GM18867 (cell line): Measurements from ENCODE around the gene KATNA1.

Source experiments
- ATAC-seq: cut with Tn5 transposase; IDR thresholded peaks from one replicate; pipeline ENCODE4 v1.9.1; 2021; ENCODE audit warnings: mild to moderate bottlenecking, moderate library complexity; ENCODE audit not compliant: unreplicated experiment

KATNA1 gene

DNA sequence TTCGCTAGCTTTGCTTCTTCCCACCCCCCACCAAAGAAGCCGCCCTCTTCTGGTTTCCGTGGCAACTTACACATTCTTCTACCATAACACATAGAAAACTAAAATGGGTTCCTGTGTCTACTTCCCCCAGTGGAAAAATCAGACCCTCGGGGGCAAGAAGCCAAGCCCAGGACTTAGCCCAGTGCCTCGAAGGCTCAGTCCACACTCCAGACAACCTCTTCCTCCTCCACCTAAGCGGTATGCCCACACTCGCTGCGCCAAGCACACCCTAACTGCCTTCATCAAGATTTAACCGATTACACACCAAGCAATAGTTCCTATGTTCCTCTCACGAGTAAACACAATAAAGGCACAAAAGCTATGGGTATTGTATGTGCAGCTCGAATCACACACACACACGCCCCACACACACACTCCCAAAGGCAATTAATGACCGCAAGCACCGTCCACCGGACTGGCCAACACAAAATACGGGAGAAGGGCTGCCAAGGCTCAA is 103.2 kb downstream of the KATNA1 start:
- ATAC-seq, result no peak
